Endometrial microvascular endothelial cells (primary cell): ENCODE results near the gene NEK7. TPM values are rescaled to one million over a fixed set of nuclear protein-coding genes. Genes with fewer than 3 reads are reported as not detected.
"Not testable (repeated sequence)": the region's sequence is repeated elsewhere in the genome, so short reads cannot be mapped to it uniquely, and the experiment has no call there.

Source experiments
- in situ Hi-C: cut with HindIII; loops from 2 replicates; pipeline ENCODE4 v1.10.0; 2017; ENCODE audit warnings: low sequenced_read_pairs, low pct_unique_long_range_greater_than_20kb; ENCODE audit errors: inconsistent ontology term
- total RNA-seq: library from RNA; depleted of rRNA; stranded (reverse); fragments of >200 nt; gene quantifications from one replicate; pipeline ENCODE4 v1.2.3, GENCODE V29; 2015; ENCODE audit errors: inconsistent ontology term

Gene NEK7
- total RNA-seq, 1 donor from 2014 or later, result 38.7 TPM

- in situ Hi-C loops, result no loop called here
Measured at GRCh38 chr1:198187973-198188588, 31.3 kb downstream of the NEK7 start.

- in situ Hi-C loops, result no loop called here
Measured at GRCh38 chr1:198191117-198191516, 34.3 kb downstream of the NEK7 start.

- in situ Hi-C loops, result not testable (repeated sequence)
Measured at GRCh38 chr1:198193871-198194270, 37.1 kb downstream of the NEK7 start.

- in situ Hi-C loops, result no loop called here
Measured at GRCh38 chr1:198196630-198197029, 39.8 kb downstream of the NEK7 start.

- in situ Hi-C loops, result no loop called here
Measured at GRCh38 chr1:198197285-198197684, 40.5 kb downstream of the NEK7 start.

GRCh38 chr1:198199105-198199504, 42.3 kb downstream of the NEK7 start:
- in situ Hi-C loops, result no loop called here

- in situ Hi-C loops, result no loop called here
Measured at GRCh38 chr1:198201956-198202784, 45.4 kb downstream of the NEK7 start.

GRCh38 chr1:198203434-198203833, 46.6 kb downstream of the NEK7 start:
- in situ Hi-C loops, result no loop called here

- in situ Hi-C loops, result no loop called here
Measured at GRCh38 chr1:198205016-198205684, 48.4 kb downstream of the NEK7 start.

- in situ Hi-C loops, result no loop called here
Measured at GRCh38 chr1:198206292-198206691, 49.5 kb downstream of the NEK7 start.

GRCh38 chr1:198211696-198212095, 54.9 kb downstream of the NEK7 start:
- in situ Hi-C loops, result no loop called here

- in situ Hi-C loops, result no loop called here
Measured at GRCh38 chr1:198212126-198212525, 55.3 kb downstream of the NEK7 start.

- in situ Hi-C loops, result no loop called here
Measured at GRCh38 chr1:198212675-198213074, 55.9 kb downstream of the NEK7 start.

GRCh38 chr1:198214924-198215323, 58.1 kb downstream of the NEK7 start:
- in situ Hi-C loops, result no loop called here

GRCh38 chr1:198220428-198220827, 63.6 kb downstream of the NEK7 start:
- in situ Hi-C loops, result no loop called here

- in situ Hi-C loops, result not testable (repeated sequence)
Measured at GRCh38 chr1:198227010-198227409, 70.2 kb downstream of the NEK7 start.

- in situ Hi-C loops, result not testable (repeated sequence)
Measured at GRCh38 chr1:198227454-198227853, 70.7 kb downstream of the NEK7 start.

- in situ Hi-C loops, result no loop called here
Measured at GRCh38 chr1:198228925-198229324, 72.1 kb downstream of the NEK7 start.

- in situ Hi-C loops, result no loop called here
Measured at GRCh38 chr1:198231779-198232178, 75.0 kb downstream of the NEK7 start.

- in situ Hi-C loops, result no loop called here
Measured at GRCh38 chr1:198232378-198232777, 75.6 kb downstream of the NEK7 start.
